OCI-M1 (cell line): ENCODE data around the gene GLRA3.

ENCODE experiments used
- DNase-seq: peaks from one replicate; lab custom pipeline; 2025; lab: John Stamatoyannopoulos, UW

GLRA3 gene

DNA sequence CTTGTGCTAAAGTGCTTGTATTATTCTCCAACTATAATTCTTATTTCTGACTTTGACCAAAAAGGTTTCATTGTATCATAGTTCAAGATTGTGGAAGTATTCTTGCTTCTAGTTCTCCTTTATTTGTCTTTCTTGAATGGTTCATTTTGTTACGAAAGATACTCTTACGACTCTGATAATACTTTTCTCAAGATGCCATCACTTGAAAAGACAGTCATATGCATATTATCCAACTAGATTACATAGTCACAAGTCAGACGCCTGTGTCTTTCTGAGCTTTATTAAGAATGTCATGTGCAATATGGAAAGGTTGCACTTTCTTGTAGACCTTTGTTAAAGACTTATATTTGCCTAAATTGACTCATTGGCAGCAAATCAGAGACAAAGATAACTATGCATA is 235.3 kb downstream of the GLRA3 start:
- DNase-seq, result no peak

- DNase-seq, result peak; percentile 85
Observed at GRCh38 chr4:174592985-174593335, 236.1 kb downstream of the GLRA3 start.

- no peak for DNase-seq
Observed at GRCh38 chr4:174592256-174592984, 236.6 kb downstream of the GLRA3 start.

DNA sequence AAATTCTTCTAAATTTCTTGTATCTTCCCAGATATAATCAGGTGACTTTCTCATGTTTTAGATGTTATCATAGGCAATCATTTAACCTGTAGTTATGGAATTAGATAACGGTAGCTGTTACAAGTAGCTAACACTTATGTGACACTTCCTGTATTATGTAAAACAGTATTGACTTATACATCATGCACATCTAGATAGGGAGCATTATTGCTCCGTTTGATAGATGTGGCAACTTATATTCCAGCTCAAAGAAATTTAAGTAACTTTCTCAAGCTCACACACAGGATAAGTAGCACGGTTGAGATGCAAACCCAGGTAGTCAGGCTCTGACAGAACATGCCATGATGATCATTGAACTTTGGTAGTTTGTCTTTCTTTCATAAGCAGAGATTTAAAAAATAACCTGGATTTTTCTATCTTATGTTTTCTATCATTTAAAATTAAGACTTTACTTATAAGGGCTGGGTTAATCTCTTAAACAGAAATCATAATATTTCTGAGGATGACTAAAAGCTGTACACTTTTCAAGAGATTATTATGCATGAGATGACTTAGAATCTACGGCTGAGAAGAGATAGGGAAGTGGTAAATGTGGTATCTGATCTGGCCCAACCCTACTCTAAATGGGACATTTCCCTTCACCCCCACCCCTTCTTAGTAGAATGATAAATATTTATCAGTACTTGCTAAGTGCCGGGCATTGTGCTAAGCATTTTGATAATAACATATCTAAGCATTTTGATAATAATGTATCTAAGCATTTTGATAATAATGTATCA is 237.6 kb downstream of the GLRA3 start:
- DNase-seq, result peak; percentile 80

DNA sequence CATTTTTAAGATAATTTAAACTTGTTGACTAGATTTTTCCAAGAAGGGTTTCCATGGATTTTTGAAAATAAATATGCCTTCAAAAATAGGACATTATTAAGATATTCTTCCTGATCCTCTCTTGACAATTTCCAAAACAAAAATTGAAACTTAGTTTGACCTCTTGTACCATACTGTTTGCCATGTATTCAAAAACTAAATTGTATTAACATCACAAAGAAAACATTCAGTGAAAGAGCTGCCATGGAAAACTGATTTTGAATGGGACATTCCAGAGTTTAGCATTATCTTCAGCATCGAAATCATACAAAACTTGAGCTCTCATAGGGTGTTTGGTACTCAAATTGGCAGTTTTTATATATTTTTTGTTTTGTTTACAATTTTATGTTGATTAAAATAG is 238.7 kb downstream of the GLRA3 start:
- no peak for DNase-seq
